ENCODE results near the gene ILF2. TPM values are rescaled to one million over a fixed set of nuclear protein-coding genes. Genes with fewer than 3 reads are reported as not detected.
A peak's percentile ranks its signal among the peaks of the same experiment; 100 is the strongest.

Gene ILF2
- total and polyA plus RNA-seq, 2 of the 13 experiments (the other 11 are each of a cell fraction or from before 2014, with no cell fraction given): 292 to 366 TPM

- peak; percentile 61; the same call in 1 of the 2 replicates for TF ChIP-seq DZIP1 (CRISPR knock-in tag; IDR thresholded peaks at IDR 0.05)
- TF ChIP-seq ZNF10 (CRISPR knock-in tag; IDR thresholded peaks at IDR 0.05; ENCODE audit: borderline replicate concordance, low read depth): no peak
- TF ChIP-seq KMT2B (CRISPR knock-in tag; IDR thresholded peaks at IDR 0.05): peak; percentile 84
- TF ChIP-seq ZNF691 (CRISPR knock-in tag; IDR thresholded peaks at IDR 0.05; ENCODE audit: borderline replicate concordance, low read depth): no peak
- TF ChIP-seq, protein P1, sequence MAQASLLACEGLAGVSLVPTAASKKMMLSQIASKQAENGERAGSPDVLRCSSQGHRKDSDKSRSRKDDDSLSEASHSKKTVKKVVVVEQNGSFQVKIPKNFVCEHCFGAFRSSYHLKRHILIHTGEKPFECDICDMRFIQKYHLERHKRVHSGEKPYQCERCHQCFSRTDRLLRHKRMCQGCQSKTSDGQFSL (CRISPR knock-in tag; IDR thresholded peaks at IDR 0.05): 0 out of 2 replicates have a peak, but pooled peaks have one; percentile 23
- TF ChIP-seq, protein P2, sequence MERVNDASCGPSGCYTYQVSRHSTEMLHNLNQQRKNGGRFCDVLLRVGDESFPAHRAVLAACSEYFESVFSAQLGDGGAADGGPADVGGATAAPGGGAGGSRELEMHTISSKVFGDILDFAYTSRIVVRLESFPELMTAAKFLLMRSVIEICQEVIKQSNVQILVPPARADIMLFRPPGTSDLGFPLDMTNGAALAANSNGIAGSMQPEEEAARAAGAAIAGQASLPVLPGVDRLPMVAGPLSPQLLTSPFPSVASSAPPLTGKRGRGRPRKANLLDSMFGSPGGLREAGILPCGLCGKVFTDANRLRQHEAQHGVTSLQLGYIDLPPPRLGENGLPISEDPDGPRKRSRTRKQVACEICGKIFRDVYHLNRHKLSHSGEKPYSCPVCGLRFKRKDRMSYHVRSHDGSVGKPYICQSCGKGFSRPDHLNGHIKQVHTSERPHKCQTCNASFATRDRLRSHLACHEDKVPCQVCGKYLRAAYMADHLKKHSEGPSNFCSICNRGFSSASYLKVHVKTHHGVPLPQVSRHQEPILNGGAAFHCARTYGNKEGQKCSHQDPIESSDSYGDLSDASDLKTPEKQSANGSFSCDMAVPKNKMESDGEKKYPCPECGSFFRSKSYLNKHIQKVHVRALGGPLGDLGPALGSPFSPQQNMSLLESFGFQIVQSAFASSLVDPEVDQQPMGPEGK (CRISPR knock-in tag; IDR thresholded peaks at IDR 0.05): peak; percentile 86
- TF ChIP-seq MEF2D (CRISPR knock-in tag; IDR thresholded peaks at IDR 0.05): peak; percentile 41; the same call in 1 of the 2 replicates
- no peak for TF ChIP-seq NFE2L1 (CRISPR knock-in tag; IDR thresholded peaks at IDR 0.05; ENCODE audit: borderline replicate concordance)
- no peak for TF ChIP-seq ZNF547 (CRISPR knock-in tag; IDR thresholded peaks at IDR 0.05)
- TF ChIP-seq, protein P3, sequence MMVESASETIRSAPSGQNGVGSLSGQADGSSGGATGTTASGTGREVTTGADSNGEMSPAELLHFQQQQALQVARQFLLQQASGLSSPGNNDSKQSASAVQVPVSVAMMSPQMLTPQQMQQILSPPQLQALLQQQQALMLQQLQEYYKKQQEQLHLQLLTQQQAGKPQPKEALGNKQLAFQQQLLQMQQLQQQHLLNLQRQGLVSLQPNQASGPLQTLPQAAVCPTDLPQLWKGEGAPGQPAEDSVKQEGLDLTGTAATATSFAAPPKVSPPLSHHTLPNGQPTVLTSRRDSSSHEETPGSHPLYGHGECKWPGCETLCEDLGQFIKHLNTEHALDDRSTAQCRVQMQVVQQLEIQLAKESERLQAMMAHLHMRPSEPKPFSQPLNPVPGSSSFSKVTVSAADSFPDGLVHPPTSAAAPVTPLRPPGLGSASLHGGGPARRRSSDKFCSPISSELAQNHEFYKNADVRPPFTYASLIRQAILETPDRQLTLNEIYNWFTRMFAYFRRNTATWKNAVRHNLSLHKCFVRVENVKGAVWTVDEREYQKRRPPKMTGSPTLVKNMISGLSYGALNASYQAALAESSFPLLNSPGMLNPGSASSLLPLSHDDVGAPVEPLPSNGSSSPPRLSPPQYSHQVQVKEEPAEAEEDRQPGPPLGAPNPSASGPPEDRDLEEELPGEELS (CRISPR knock-in tag; IDR thresholded peaks at IDR 0.05): 0 out of 2 replicates have a peak, but pooled peaks have one; percentile 26
- peak; percentile 66 for TF ChIP-seq HOXA3 (CRISPR knock-in tag; IDR thresholded peaks at IDR 0.05)
- peak; percentile 91 for TF ChIP-seq POLR2G (IDR thresholded peaks at IDR 0.05; ENCODE audit: low read depth, low read length)
- 0 out of 2 replicates have a peak, but pooled peaks have one; percentile 20 for TF ChIP-seq BRD4 (CRISPR knock-in tag; IDR thresholded peaks at IDR 0.05)
- TF ChIP-seq, protein P4, sequence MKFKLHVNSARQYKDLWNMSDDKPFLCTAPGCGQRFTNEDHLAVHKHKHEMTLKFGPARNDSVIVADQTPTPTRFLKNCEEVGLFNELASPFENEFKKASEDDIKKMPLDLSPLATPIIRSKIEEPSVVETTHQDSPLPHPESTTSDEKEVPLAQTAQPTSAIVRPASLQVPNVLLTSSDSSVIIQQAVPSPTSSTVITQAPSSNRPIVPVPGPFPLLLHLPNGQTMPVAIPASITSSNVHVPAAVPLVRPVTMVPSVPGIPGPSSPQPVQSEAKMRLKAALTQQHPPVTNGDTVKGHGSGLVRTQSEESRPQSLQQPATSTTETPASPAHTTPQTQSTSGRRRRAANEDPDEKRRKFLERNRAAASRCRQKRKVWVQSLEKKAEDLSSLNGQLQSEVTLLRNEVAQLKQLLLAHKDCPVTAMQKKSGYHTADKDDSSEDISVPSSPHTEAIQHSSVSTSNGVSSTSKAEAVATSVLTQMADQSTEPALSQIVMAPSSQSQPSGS (CRISPR knock-in tag; IDR thresholded peaks at IDR 0.05): peak; percentile 41; the same call in 1 of the 2 replicates
- peak; percentile 53; the same call in 1 of the 2 replicates for TF ChIP-seq ZNF230 (CRISPR knock-in tag; IDR thresholded peaks at IDR 0.05)
- TF ChIP-seq, protein P5, sequence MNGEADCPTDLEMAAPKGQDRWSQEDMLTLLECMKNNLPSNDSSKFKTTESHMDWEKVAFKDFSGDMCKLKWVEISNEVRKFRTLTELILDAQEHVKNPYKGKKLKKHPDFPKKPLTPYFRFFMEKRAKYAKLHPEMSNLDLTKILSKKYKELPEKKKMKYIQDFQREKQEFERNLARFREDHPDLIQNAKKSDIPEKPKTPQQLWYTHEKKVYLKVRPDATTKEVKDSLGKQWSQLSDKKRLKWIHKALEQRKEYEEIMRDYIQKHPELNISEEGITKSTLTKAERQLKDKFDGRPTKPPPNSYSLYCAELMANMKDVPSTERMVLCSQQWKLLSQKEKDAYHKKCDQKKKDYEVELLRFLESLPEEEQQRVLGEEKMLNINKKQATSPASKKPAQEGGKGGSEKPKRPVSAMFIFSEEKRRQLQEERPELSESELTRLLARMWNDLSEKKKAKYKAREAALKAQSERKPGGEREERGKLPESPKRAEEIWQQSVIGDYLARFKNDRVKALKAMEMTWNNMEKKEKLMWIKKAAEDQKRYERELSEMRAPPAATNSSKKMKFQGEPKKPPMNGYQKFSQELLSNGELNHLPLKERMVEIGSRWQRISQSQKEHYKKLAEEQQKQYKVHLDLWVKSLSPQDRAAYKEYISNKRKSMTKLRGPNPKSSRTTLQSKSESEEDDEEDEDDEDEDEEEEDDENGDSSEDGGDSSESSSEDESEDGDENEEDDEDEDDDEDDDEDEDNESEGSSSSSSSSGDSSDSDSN (CRISPR knock-in tag; IDR thresholded peaks at IDR 0.05): peak; percentile 52
Observed at GRCh38 chr1:153658400-153659174, 12.2 kb downstream of the ILF2 start, which contains the start of gene SNAPIN (continued).
